MV-4-11 (cell line): ENCODE measurements around the gene COMMD7.
"Not testable (repeated sequence)": the region's sequence is repeated elsewhere in the genome, so short reads cannot be mapped to it uniquely, and the experiment has no call there.

Experiments
- DNase-seq: peaks from one replicate; lab custom pipeline; 2025; lab: John Stamatoyannopoulos, UW

COMMD7 gene

DNA sequence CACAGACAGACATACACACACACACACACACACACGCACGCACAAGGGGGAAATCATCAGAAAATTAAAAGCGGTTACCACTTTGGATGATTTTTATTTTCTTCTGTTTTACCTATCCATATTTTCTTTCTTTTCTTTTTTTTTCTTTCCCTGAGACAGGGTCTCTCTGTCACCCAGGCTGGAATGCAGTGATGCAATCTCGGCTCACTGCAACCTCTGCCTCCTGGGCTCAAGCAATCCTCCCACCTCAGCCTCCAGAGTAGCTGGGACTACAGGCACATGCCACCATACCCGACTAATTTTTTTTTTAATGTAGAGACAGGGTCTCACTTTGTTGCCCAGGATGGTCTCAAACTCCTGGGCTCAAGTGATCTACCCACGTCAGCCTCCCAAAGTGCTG is 14.8 kb downstream of the COMMD7 start:
- DNase-seq = not testable (repeated sequence)

DNA sequence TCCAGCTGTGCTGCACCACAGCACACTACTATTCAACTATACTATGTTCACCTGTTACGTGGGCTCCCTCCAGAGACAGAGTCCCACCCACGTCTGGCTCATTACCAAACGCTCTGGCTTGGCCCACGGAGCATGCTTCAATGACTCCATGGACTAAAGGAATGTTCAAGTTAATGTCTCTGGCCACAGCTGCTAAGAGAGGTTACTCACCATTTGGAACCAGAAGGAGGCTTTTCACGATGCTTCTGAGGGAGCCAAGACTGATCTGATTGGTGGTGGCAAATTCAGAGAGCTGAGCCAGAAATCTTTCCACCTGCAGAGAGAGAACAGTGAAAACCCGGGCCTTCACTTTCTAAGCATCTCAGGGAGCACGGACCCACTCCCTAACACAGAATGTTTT is 15.6 kb downstream of the COMMD7 start:
- no peak for DNase-seq

DNA sequence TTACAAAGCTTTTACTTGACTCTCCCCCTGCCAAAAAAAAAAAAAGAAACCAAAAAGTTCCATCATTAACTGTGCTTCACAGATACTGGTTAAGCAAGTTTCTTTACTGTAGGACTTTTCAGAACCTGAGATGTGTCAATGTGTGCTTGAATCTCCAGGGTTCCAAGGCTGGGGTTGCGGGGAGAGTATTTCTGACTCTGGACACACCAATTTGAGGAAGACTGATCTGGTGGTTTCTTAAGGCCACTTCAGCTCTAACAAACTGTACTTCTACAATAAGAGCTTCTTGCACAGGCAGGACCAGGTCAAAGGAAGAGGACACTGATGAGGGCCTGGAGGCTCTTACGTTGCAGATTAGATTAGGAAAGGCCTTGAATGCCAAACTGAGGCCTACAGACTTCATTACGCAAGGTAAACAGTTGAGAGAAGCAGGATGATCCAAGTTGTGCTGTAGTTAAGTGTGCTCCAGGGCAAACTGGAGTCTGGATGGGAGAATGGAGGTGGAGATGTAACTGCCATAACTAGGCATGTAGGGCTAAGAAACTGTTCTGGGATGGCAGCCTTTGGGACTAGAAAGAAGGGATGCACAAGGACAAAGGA is 24.4 kb downstream of the COMMD7 start:
- no peak for DNase-seq

DNA sequence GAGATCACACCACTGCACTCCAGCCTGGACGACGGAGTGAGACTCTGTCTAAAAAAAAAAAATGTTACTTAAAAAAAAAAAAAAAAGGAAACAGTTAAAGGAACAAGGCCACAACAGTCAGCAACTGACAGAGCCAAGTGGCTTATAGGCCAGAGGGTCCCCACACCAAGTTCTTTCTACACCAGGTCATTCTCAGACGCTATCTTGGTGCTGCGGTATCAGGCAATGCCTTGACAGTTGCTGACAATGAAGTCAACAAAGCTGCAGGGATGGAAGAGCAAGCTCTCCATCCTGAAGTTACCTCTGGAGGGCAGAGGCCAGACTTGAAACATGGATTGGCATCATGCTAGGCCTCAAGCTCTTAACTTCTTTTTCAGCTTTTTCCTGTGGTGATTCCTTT is 31.9 kb downstream of the COMMD7 start:
- peak; percentile 49 for DNase-seq

DNA sequence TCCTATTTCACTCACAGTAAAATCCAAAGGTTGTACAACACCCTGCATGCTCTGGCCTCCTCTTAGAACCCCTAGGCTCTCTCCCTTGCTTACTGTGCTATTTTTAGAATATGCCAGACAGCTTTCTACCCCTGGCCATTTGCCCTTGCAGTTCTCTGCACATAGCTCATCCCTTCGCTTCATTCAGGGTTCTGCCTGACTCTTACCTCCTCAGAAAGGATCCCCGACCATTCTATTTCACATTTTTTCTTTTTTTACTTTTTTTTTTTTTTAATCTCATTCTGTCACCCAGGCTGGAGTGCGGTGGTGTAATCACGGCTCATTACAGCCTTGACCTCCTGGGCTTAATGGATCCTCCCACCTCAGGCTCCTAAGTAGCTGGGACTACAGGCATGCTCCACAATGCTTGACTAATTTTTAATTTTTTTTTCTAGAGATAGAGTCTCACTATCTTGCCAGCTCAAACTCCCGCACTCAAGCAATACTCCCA is 33.6 kb downstream of the COMMD7 start:
- DNase-seq = no peak

DNA sequence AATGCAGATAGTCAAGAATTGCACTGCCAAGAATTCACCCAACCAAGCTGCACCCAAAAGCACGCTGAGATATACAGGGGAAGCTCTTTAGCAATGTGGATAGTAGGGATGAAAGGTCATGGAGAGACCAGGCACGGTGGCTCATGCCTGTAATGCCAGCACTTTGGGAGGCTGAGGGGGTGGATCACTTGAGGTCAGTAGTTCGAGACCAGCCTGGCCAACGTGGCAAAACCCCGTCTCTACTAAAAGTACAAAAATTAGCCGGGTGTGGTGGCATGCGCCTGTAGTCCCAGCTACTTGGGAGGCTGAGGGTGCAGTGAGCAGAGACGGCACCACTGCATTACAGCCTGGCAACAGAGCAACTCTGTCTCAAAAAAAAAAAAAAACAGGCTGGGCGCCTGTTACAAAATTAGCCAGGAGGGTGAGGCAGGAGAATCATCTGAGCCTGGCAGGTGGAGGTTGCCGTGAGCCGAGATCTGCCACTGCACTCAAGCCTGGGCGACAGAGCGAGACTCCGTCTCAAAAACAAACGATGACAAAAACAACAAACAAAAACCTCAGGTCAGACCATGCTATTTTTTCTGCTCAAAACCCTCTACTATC is 34.1 kb downstream of the COMMD7 start:
- not testable (repeated sequence) for DNase-seq

DNA sequence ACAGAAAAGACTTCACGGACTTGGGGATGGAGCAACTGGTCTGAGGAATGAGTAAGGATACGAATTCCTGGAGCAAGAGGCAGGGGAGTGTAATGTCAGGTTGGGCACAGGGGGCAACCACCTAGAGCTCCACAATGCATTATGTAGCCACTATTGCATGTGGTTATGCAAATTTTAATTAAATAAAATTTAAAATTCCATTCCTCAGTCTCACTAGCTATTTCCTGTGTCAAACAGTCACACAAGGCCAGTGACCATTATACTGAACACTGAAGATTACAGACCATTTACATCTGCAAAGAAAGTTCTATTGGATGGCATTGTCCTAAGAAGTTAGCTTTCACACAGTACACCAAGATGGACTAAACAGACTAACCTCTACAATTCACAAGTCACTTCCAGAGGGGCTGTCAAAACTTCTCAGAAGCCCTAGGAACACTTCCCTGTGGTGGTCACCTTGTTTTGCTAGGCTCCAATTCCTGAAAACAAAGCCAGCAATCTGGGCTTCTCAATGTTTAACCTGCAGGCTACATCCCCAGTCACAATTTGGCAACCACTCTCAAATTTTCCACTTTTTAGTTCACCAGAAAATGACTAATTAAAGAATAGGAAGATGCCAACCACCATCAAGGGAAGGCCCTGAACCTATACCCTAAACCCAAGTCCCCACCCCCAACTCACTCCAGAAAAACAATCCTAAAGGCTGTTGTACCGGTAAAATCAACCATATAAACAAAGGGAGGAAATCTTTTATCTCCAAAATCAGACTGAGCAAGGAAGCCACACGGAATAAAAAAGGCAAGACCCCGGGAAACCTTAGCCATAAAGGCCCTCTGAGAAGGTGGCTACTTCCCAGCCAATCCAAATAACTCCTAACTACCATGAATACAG is 35.3 kb downstream of the COMMD7 start:
- no peak for DNase-seq

DNA sequence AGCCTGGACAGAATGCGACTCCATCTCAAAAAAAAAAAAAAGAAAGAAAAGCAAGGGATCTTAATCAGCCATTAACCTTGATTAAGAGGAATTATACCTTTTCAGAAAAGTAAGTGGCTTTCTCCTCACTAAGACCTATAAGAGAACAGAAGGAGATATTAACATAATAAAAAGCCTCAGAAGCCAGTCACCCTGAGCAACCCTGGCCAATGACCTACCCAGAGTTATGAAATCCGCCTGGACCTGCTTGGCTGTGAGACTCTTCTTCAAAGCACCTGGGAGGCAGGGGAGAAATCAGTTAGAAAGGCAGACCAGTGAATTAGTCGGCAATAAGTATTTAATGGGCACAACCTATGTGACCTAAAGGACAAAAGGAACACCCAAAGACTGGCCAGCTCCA is 36.8 kb downstream of the COMMD7 start:
- DNase-seq = no peak

DNA sequence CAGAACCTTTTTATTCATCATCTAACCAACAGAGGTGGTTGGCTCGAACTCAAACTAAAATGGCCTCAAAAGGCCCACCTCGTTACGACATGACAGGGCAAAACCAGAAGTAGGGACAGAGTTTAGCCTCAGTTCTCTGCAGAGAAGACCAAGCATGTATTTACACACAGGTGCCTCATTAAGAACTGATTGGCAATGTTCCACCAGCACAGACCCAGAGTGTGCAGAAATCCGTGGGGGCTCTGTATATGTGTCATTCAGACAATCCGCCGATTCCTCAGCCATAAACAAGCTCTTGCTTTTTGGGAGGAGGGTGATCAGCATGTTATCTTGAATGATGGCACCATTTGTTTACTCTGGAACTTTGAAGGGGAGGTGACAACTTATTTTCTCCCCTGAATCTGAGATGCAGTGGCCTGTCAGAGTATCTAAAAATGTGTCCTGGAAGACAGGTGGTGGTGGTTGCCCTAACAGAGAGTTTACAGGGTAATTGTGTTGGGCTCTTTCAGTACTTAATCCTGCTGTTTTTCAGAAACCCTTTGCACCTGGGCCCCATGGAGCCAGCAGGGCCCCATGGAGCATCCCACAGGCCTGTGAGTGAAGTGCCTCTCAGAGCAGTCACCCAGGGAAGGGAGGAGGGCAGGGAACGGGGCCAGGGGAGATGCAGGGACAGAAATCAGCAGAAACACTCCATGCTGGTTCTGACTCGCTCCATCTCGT is 40.4 kb downstream of the COMMD7 start:
- DNase-seq = no peak

DNA sequence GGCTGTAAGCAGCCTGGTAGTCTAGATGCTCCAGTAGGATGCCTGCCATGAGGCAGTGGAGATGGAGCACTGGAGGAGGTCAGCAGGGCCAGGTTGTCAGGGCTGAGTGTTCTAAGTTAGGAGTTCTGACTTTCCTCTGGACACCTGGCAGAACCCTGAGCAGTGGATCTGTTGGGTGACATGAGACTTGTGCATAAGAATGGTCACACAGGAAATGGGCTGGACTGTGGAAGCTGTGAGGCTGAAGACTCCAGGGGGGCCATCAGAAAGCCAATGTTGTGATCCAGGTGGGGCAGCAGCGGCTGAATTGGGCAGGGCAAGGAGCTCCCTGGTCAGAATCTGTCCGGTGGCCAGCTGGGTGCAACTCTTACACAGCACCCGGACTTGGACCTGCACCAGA is 45.7 kb downstream of the COMMD7 start:
- DNase-seq = no peak

DNA sequence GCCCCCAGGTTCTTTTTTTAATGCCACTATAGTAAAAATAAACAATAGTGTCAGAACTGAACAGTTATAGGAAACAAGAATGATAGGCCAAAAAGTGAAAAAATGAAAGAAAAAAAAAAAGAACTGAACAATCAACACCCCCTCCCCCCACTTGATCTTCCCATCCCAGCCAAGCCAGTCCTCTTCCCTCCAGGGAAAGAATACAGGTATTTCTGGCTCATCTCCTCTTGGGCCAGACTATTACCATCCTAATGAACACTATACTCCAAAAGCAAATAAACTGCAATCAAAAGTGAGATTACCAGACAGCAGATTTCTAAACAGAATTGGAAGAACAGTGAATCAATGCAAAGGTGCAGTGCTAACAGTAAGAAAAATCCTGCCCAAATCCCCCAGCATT is 48.2 kb downstream of the COMMD7 start:
- DNase-seq = no peak

DNA sequence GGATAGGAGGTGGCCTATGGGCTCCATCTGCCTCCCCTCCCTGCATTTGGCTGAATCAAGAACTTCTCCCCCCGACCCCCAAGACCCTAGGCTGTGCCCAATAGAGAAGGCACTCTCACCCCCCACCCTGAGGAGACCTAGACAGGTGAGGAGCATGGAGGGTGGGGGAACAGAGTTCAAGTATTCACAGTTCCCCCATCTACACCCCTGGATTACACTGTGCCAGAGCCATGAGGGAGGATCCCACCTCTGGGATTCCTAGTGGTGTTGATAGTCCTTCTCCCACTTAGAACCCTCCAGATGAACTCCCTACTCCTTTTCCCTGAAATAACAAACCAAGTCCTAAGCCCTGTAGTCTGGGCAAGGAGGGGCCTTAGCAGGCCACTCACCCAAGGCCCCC is 54.3 kb downstream of the COMMD7 start:
- DNase-seq = not testable (repeated sequence)

DNA sequence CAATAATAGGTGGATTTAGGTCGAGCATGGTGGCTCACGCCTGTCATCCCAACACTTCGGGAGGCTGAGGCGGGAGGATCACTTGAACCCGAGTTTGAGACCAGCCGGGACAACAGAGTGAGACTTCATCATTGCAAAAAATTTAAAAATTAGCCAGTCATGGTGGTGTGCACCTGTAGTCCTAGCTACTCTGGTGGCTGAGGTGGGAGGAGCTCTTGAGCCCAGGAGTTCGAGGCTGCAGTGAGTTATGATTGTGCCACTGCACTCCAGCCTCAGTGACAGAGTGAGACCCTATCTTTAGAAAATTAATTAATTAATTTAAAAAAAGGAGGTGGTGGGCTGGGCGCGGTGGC is 56.1 kb downstream of the COMMD7 start:
- no peak for DNase-seq

DNA sequence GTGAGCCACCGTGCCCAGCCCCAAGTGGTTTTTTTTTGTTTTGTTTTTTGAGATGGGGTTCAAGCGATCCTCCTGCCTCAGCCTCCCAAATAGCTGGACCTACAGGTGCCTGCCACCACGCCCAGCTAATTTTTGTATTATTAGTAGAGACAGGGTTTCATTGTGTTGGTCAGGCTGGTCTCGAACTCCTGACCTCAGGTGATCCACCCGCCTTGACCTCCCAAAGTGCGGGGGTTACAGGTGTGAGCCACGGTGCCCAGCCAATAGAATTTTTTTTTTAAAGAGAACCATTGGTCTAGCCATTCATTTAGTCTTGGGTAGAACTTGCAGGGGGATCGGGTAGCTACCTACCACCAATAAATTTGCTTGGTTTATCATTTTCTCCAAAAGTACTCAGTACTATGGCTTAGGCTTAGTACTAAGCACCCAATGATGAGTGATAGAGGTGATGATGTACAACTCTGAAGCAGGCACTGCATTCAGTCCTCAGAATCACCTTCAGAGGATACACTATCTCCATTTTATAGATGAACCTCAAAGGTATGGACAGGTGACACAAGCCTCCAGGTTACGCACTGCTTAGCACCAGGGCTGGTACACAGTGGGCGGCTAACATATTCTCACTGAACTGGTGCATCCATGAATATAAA is 56.6 kb downstream of the COMMD7 start:
- no peak for DNase-seq

DNA sequence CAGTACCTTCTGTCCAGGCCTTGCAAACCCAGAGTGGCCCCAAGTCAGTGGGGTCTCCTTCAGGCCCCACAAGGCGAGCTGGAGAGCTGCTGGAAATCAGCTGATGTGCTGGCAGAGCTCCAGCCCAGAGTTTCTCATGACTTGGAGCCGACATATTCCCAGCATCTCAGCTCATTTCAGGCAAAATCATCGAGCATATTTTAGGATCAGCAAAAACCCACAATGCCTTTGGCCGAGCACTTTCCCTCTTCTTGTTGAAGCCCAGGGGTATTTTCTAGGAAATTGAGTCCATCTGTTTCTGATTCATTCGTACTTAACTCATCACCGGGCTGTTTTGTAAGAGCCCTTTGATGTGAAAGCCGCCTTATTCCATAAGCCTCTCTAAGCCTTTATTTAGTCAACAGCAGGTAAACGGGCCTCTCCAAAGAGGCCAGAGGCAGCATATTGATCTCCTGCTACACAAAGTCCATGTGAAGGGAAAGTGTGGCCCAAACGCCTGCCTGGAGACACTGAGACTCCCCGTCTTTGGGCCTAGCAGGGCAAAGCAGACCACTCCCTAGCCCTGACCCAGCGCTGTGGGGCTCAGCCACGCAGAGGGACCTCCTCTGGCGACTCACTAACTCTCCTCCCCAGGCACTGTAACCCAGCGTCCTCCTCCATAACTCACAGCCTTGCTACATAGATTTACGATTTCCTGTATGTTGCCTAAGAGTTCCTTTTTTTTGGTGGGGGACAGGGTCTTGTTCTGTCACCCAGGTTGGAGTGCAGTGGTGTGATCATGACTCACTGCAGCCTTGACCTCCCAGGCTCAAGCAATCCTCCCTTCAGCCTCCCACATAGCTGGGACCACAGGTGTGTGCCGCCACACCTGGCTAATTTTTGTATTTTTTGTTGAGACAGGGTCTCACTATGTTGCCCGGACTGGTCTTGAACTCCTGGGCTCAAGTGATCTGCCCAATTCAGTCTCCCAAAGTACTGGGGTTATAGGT is 57.4 kb downstream of the COMMD7 start:
- DNase-seq = peak; percentile 96

DNA sequence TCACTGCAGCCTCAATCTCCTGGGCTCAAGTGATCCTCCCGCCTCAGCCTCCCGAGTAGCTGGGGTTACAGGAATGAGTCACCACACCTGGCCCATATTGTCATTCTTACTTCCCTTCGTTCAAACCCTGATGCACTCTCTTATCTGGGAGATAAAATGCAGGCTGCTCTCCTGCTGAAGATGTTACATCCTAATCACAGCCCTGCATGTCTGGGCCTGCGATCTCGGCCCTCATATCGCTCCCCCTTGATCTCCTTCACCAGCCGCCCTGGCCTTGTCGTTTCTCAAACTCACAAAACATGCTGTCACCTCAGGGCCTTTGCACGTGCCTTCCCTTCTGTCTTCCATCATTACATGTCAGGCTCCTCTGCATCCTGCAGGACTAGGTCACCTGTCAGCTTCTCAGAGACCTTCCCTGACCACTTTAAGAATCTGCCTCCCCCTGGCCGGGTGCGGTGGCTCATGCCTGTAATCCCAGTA is 60.7 kb downstream of the COMMD7 start:
- DNase-seq = no peak

DNA sequence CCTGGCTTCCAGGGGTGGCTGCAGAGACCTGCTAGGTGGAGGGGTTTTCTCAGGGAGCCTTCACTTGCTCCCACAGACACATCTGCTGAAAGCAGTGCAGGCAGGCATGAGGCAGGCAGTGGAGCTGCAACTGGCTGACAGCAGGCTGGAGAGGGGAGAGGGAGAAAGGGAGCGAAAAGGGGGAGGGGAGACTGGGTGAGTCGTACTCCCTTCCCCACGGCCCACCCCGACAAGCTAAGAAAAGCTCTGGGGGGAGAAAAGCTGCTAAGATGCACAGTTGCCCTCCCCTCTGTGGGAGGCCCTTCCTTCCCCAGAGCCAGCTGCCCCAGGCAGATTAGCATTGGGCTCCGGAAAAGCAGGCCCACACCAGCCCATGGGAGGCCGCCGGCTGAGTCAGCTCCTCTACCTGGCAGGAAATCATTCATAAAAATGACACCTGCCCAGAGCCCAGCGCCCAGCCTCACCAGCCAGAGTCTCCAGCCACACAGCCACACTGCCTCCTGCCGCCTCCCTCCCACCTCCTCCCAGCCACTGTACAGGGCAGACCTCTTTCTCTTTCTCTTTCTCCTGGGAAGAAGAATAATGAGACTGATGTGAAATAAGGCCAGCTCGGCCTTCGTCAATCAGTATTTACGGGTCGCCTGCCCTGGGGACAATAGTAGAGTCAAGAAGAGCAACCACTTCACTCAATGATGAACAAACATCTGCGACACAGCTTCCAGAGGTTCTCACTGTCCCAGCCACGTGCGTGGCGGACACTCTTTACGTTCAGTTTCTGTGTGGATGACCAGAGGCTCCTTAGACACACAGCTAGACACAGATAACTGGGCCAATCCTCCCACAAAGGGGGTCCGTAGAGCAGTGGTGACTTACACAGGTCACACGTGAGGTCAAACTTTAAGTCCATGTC is 61.8 kb downstream of the COMMD7 start:
- DNase-seq = peak; percentile 55

DNA sequence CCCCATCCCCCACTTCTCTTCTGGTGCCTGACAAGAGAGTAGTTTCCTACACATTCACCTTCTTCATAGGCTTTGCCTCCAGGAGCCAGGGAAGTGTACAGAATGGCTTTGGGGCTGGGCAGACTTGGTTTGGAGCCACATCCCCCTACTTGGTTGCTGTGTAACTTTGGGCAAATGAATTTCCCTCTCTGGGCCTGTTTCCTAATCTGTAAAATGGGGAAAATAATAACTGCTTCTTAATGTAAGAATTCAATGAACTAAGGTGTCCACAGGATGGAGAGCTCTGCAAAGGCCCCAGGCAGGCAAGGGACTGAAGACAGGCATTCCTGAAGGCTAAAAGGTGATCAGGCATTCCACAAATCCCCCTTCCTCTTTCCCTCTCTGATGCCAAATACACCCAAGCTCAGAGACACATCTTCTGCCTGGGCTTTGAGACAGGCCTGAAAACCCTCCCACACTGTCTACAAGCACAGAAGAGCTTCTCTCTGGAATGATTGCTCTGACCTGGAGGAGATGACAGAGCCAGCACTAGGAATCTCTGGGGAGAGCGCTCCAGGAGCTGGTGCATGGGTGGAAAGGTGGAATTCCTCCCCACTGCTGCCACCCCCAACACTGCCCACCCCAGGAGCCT is 62.6 kb downstream of the COMMD7 start:
- DNase-seq = no peak

DNA sequence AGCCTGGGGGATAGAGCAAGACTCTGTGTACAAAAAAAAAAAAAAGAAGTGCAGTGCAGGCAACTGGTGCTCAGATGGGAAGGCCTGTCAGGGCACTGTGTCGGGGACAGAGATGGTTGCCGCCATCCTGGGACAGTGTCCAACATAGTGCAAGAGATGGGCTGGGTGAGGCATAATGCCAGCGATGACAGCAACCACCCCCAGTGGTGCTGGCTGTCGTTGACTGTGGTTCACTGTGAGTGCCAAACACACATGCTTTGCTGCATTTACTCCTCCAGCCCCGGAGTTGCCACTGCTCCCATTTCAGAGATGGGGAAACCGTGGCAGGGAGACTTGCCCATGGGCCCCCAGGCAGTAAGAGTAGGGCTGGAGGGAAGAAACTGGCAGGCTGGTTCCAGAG is 64.3 kb downstream of the COMMD7 start:
- DNase-seq = no peak
